ENCODE data around the gene SLC18A3. TPM values are rescaled to one million over a fixed set of nuclear protein-coding genes. Genes with fewer than 3 reads are reported as not detected.

The SLC18A3 gene
- total RNA-seq, 1 experiment from 2014 or later, result not detected

DNA sequence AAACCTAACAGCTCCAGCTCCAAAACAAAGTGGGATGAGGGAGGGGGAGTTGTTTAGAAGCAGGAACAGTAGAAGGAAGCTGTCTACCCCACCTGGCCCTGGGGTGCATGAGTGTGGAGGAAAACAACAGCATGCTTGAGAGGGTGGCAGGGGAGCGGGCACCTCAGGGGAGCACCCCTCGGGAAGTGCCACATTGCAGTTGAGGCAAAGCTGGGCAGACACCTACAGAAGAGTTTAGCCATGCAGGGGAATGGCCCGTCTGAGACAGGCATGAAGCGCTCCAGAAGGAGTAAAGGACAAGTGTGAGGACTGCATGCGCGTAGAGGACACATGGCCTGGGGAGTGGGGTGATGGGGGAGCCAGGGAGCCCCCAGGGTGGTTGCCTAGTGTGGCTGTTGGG lies 21.9 kb downstream of the SLC18A3 start:
- Mint-ChIP-seq H3K27ac (no peak overlapping the region), H3K4me3 (no peak overlapping the region), H3K9me3 (no peaks in the 10 kb centered on the region), H3K4me1 (no peaks in the 10 kb centered on the region), H3K27me3 (ENCODE audit: low read depth) (peaks cover 18% of the 10 kb centered on the region), H3K36me3 (ENCODE audit: insufficient read depth in 1 of 3, low read depth in 3 of 3) (no peaks in the 10 kb centered on the region)
- no peak overlapping the region for H4K8ac ChIP-seq (replicated peaks; ENCODE audit: insufficient read length, low read depth, low read length)
- no peak overlapping the region for H3K4me2 ChIP-seq (ENCODE audit: insufficient read depth, insufficient read length, low read length)
- H4K5ac ChIP-seq (ENCODE audit: insufficient read length, low read depth, low read length), result no peak overlapping the region
- no peak overlapping the region for H2BK5ac ChIP-seq (ENCODE audit: insufficient read length, low read length)
- H3K4ac ChIP-seq (ENCODE audit: low read depth, low read length), result no peak overlapping the region
- WGBS (ENCODE audit: extremely low coverage, insufficient read length, low lambda C conversion rate), result no CpG with 5 or more reads among the region's 6 CpGs
- H2BK20ac ChIP-seq (ENCODE audit: low read depth, low read length, poor library complexity, severe bottlenecking), result no peak overlapping the region
- no peak overlapping the region for H3K9ac ChIP-seq (ENCODE audit: extremely low read depth, insufficient read length, low read length)
- H2BK12ac ChIP-seq (ENCODE audit: insufficient read length, low read depth, low read length), result no peak overlapping the region
- H4K20me1 ChIP-seq (ENCODE audit: control insufficient read depth, insufficient read depth, insufficient read length), result no peaks in the 10 kb centered on the region
- no peaks in the 10 kb centered on the region for H3K27me3 ChIP-seq (ENCODE audit: insufficient read depth, low read length)
- H2BK15ac ChIP-seq (ENCODE audit: low read depth, low read length), result no peak overlapping the region
- H3K14ac ChIP-seq (ENCODE audit: insufficient read depth, low read length), result no peak overlapping the region
- no peak for DNase-seq
- H2AFZ ChIP-seq (ENCODE audit: low read length), result no peak overlapping the region
- no peak overlapping the region for H3T11ph ChIP-seq (ENCODE audit: low read length)
- H2BK120ac ChIP-seq (ENCODE audit: low read depth, low read length, poor library complexity, severe bottlenecking), result no peak overlapping the region
- no peaks in the 10 kb centered on the region for H3K9me3 ChIP-seq (ENCODE audit: control insufficient read depth, low read depth, low read length)
- TF ChIP-seq, protein P1, sequence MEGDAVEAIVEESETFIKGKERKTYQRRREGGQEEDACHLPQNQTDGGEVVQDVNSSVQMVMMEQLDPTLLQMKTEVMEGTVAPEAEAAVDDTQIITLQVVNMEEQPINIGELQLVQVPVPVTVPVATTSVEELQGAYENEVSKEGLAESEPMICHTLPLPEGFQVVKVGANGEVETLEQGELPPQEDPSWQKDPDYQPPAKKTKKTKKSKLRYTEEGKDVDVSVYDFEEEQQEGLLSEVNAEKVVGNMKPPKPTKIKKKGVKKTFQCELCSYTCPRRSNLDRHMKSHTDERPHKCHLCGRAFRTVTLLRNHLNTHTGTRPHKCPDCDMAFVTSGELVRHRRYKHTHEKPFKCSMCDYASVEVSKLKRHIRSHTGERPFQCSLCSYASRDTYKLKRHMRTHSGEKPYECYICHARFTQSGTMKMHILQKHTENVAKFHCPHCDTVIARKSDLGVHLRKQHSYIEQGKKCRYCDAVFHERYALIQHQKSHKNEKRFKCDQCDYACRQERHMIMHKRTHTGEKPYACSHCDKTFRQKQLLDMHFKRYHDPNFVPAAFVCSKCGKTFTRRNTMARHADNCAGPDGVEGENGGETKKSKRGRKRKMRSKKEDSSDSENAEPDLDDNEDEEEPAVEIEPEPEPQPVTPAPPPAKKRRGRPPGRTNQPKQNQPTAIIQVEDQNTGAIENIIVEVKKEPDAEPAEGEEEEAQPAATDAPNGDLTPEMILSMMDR (conservative IDR thresholded peaks at IDR 0.05), result no peak
- H3K23me2 ChIP-seq (ENCODE audit: insufficient read length, low read depth, low read length, poor library complexity, severe bottlenecking), result no peaks in the 10 kb centered on the region
- H3K56ac ChIP-seq (ENCODE audit: insufficient read length, low read depth, low read length), result no peak overlapping the region
- no peak overlapping the region for H4K91ac ChIP-seq (ENCODE audit: insufficient read length, low read depth, low read length)
- H3K18ac ChIP-seq (ENCODE audit: insufficient read length, low read depth, low read length), result no peak overlapping the region
- H3K4me1 ChIP-seq (ENCODE audit: insufficient read depth, low read length), result no peaks in the 10 kb centered on the region
- H3K79me1 ChIP-seq (ENCODE audit: insufficient read depth, low read depth, low read length, poor library complexity, severe bottlenecking), result no peaks in the 10 kb centered on the region
- no peaks in the 10 kb centered on the region for H3K79me2 ChIP-seq (ENCODE audit: insufficient read depth, low read length)
- H3K27ac ChIP-seq (ENCODE audit: insufficient read length, low read depth, low read length), result no peak overlapping the region
- H3K23ac ChIP-seq (ENCODE audit: insufficient read length, low read depth, low read length), result no peak overlapping the region
- no peak overlapping the region for H2AK5ac ChIP-seq (ENCODE audit: insufficient read length, low read length)

All from H9 (cell line).